OCI-LY3 (cell line): ENCODE results near the gene DIP2C.

Experiments used
- H2AFZ ChIP-seq: fragments of 200-600, 300-600 bp; shearing (Covaris generic); 2 replicates; pipeline ENCODE4 v1.6.0; 2014; ENCODE audit warnings: antibody characterized with exemption, low read depth, low read length
- H3K27ac ChIP-seq: fragments of 200-600, 300-600 bp; sonication (generic); 2 replicates; pipeline ENCODE4 v1.5.1; 2014; ENCODE audit warnings: mild to moderate bottlenecking, low read length, moderate library complexity, mixed read lengths
- H3K27me3 ChIP-seq: fragments of 200-600, 300-600 bp; sonication (generic); 2 replicates; pipeline ENCODE4 v1.6.1; 2014; ENCODE audit warnings: low read depth, low read length, mixed read lengths
- H3K36me3 ChIP-seq: fragments of 200-600, 300-600 bp; sonication (generic); replicated peaks from 2 replicates; pipeline ENCODE3; 2014; ENCODE audit warnings: low read depth, low read length, mixed read lengths
- H3K4me1 ChIP-seq: fragments of 300-600, 200-600 bp; sonication (generic); 2 replicates; pipeline ENCODE4 v1.6.1; 2014; ENCODE audit warnings: low read length, mixed read lengths
- H3K4me2 ChIP-seq: fragments of 200-600, 300-600 bp; sonication (generic); 2 replicates; pipeline ENCODE4 v1.6.1; 2014; ENCODE audit warnings: low read length, mixed read lengths
- H3K4me3 ChIP-seq: fragments of 300-600, 200-600 bp; sonication (generic); 2 replicates; pipeline ENCODE4 v1.5.1; 2014; ENCODE audit warnings: antibody characterized with exemption, mild to moderate bottlenecking, low read length, moderate library complexity
- H3K79me2 ChIP-seq: fragments of 300-600, 200-600 bp; shearing (Covaris generic); 2 replicates; pipeline ENCODE4 v1.6.1; 2014; ENCODE audit warnings: mild to moderate bottlenecking, low read length, mixed read lengths
- H3K9ac ChIP-seq: fragments of 300-600, 200-600 bp; shearing (Covaris generic); 2 replicates; pipeline ENCODE4 v1.6.0; 2014; ENCODE audit warnings: mild to moderate bottlenecking, low read length, moderate library complexity
- H3K9me3 ChIP-seq: fragments of 200-600, 300-600 bp; shearing (Covaris generic); 2 replicates; pipeline ENCODE4 v1.6.1; 2014; ENCODE audit warnings: low read length, mixed read lengths; ENCODE audit not compliant: insufficient read depth
- H4K20me1 ChIP-seq: fragments of 200-600, 300-600 bp; sonication (generic); 2 replicates; pipeline ENCODE4 v1.6.1; 2016; ENCODE audit warnings: low read length, mixed read lengths; ENCODE audit not compliant: insufficient read depth
- EZH2phosphoT487 ChIP-seq: fragments of 200-600 bp; shearing (Covaris generic); IDR thresholded peaks from 2 replicates; pipeline ENCODE4 v1.6.1; 2018; ENCODE audit warnings: antibody characterized with exemption, mixed run types, low read depth
- TF ChIP-seq, protein P1 (sequence below): fragments of 200-600, 300-600 bp; sonication (generic); IDR thresholded peaks from 2 replicates; pipeline ENCODE4 v1.5.1; 2014; ENCODE audit warnings: antibody characterized with exemption, low read length, low read depth

DIP2C gene, protein sequence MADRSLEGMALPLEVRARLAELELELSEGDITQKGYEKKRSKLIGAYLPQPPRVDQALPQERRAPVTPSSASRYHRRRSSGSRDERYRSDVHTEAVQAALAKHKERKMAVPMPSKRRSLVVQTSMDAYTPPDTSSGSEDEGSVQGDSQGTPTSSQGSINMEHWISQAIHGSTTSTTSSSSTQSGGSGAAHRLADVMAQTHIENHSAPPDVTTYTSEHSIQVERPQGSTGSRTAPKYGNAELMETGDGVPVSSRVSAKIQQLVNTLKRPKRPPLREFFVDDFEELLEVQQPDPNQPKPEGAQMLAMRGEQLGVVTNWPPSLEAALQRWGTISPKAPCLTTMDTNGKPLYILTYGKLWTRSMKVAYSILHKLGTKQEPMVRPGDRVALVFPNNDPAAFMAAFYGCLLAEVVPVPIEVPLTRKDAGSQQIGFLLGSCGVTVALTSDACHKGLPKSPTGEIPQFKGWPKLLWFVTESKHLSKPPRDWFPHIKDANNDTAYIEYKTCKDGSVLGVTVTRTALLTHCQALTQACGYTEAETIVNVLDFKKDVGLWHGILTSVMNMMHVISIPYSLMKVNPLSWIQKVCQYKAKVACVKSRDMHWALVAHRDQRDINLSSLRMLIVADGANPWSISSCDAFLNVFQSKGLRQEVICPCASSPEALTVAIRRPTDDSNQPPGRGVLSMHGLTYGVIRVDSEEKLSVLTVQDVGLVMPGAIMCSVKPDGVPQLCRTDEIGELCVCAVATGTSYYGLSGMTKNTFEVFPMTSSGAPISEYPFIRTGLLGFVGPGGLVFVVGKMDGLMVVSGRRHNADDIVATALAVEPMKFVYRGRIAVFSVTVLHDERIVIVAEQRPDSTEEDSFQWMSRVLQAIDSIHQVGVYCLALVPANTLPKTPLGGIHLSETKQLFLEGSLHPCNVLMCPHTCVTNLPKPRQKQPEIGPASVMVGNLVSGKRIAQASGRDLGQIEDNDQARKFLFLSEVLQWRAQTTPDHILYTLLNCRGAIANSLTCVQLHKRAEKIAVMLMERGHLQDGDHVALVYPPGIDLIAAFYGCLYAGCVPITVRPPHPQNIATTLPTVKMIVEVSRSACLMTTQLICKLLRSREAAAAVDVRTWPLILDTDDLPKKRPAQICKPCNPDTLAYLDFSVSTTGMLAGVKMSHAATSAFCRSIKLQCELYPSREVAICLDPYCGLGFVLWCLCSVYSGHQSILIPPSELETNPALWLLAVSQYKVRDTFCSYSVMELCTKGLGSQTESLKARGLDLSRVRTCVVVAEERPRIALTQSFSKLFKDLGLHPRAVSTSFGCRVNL (N-terminal part only)

DNA sequence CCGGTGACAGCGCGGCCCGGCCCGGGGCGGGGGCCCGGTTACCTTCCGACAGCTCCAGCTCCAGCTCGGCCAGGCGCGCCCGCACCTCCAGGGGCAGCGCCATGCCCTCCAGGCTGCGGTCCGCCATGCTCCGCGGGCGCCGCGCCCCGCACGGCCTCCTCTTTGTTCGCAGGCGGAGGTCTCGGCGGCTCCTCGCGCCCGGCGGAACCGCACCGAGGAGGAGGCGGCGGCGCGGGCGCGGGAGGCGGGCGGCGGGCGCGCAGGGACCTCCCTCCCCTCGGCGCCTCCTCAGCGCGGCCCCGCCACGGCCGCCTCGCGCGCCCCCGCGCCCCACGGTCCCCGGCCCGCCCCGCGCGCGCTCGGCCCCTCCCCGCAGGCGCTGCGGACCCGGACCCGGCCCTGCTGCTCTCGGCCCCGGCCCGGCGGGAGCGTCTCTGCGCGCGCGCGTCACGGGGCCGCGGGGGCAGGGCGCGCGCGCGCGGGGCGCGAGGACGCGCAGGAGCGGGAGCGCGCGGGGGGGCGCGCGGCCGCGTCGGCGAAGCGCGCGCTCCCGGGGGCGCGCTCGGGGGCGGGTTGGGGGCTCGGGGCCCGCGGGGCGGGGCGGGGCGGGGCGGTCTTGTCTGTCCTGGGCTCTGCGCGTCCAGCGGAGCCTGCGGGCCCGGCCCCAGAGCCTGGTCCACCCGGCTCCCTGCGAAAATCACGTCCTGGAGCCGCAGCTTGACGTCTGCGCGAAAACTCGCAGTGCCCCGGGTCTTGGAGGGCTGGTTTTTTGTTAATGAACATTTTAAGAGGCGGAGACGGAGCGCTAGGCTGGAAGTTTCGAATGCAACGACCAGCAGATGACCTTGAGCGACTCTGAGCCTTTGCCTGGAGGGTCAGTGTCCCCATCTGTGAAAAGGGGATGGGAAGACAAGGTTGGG, at the start of gene DIP2C:
Gene DIP2C (minus strand): TSS at position 217 of the 920 bp plus-strand sequence. CDS start 90 bp downstream, at position 127.
- no peak for TF ChIP-seq EZH2phosphoT487
- Histone ChIP-seq H3K79me2 (no peaks in the 10 kb centered on the region), H2AFZ (no peak within 1 kb of the TSS), H3K27ac (no peak within 1 kb of the TSS), H3K4me1 (no peaks in the 10 kb centered on the region), H3K4me3 (no peak within 1 kb of the TSS), H3K4me2 (no peak within 1 kb of the TSS), H3K9ac (no peak within 1 kb of the TSS), H3K27me3 (no peaks in the 10 kb centered on the region), H3K9me3 (no peaks in the 10 kb centered on the region), H4K20me1 (no peaks in the 10 kb centered on the region), H3K36me3 (no peaks in the 10 kb centered on the region)

DNA sequence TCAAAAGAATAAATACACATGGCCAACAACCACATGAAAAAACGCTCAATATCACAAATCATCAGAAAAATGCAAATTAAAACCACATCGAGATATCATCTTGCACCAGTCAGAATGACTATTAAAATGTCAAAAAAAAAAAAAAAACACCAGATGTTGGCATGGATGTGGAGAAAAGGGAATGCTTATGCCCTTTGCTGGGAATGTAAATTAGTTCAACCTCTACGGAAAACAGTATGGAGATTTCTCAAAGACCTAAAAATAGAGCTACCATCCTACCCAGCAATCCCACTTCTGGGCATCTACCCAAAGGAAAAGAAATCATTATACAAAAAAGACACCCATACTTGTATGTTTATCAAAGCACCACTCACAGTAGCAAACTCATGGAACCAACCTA, 45.0 kb upstream of the DIP2C start:
- no peaks in the 10 kb centered on the region for H3K79me2 ChIP-seq
- H2AFZ ChIP-seq, result no peak overlapping the region
- H3K9me3 ChIP-seq, result no peaks in the 10 kb centered on the region
- H3K4me3 ChIP-seq, result no peak overlapping the region
- H3K27me3 ChIP-seq, result no peaks in the 10 kb centered on the region
- no peak overlapping the region for H3K4me2 ChIP-seq
- no peak overlapping the region for H3K9ac ChIP-seq
- no peaks in the 10 kb centered on the region for H3K36me3 ChIP-seq
- H3K4me1 ChIP-seq, result no peaks in the 10 kb centered on the region
- no peak overlapping the region for H3K27ac ChIP-seq
- H4K20me1 ChIP-seq, result no peaks in the 10 kb centered on the region
- TF ChIP-seq EZH2phosphoT487, result no peak
- TF ChIP-seq, protein P1, sequence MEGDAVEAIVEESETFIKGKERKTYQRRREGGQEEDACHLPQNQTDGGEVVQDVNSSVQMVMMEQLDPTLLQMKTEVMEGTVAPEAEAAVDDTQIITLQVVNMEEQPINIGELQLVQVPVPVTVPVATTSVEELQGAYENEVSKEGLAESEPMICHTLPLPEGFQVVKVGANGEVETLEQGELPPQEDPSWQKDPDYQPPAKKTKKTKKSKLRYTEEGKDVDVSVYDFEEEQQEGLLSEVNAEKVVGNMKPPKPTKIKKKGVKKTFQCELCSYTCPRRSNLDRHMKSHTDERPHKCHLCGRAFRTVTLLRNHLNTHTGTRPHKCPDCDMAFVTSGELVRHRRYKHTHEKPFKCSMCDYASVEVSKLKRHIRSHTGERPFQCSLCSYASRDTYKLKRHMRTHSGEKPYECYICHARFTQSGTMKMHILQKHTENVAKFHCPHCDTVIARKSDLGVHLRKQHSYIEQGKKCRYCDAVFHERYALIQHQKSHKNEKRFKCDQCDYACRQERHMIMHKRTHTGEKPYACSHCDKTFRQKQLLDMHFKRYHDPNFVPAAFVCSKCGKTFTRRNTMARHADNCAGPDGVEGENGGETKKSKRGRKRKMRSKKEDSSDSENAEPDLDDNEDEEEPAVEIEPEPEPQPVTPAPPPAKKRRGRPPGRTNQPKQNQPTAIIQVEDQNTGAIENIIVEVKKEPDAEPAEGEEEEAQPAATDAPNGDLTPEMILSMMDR, result no peak

DNA sequence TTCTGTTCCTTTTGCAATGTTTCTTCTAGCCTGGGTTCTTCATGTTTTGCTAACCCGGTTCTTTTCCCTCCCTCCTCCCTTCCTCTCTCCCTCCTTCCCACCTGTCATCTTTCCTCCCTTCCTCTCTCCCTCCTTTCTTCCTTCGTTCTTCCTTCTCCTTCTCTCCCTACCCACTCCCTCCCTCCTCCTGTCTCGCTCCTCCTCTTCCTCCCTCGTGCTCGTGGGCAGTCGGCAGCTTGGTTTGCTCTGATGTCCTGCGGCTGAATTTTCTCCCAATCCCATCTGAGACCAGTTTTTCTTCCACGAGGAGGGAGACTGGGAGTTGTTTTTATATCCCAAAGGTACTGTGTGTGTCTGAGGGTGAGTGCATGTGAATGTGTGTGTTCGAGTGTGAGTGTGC, 43.6 kb upstream of the DIP2C start:
- no peaks in the 10 kb centered on the region for H3K79me2 ChIP-seq
- H3K4me3 ChIP-seq, result no peak overlapping the region
- H3K27ac ChIP-seq, result no peak overlapping the region
- no peak overlapping the region for H3K4me2 ChIP-seq
- no peaks in the 10 kb centered on the region for H3K4me1 ChIP-seq
- no peaks in the 10 kb centered on the region for H3K9me3 ChIP-seq
- no peaks in the 10 kb centered on the region for H4K20me1 ChIP-seq
- no peak overlapping the region for H3K9ac ChIP-seq
- TF ChIP-seq, protein P1, result no peak
- no peak for TF ChIP-seq EZH2phosphoT487
- H2AFZ ChIP-seq, result no peak overlapping the region
- no peaks in the 10 kb centered on the region for H3K27me3 ChIP-seq
- no peaks in the 10 kb centered on the region for H3K36me3 ChIP-seq

DNA sequence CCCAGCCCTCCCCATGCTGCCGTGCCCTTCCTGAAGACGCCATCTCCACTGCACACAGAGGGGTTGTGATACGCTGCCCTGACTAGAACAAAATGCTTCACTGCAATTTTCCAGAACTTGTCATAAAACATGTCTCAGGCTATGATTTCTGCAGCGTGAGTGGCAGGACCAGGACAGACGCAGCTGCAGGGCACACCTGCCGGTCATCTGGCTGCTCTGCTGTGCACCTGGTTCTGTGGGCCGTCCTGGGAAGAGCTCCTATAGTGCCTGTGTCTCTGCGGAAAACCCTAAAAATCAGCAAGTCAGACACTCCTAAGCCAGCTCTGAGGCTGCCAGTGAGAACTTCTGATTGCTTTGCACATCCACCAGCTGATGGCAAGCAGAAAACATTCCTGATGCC, 39.7 kb upstream of the DIP2C start:
- H3K27me3 ChIP-seq, result no peaks in the 10 kb centered on the region
- no peak overlapping the region for H3K27ac ChIP-seq
- no peaks in the 10 kb centered on the region for H3K9me3 ChIP-seq
- no peak overlapping the region for H3K9ac ChIP-seq
- H4K20me1 ChIP-seq, result no peaks in the 10 kb centered on the region
- TF ChIP-seq, protein P1, result no peak
- no peak for TF ChIP-seq EZH2phosphoT487
- no peaks in the 10 kb centered on the region for H3K36me3 ChIP-seq
- no peaks in the 10 kb centered on the region for H3K4me1 ChIP-seq
- H3K4me3 ChIP-seq, result no peak overlapping the region
- H3K79me2 ChIP-seq, result no peaks in the 10 kb centered on the region
- H3K4me2 ChIP-seq, result no peak overlapping the region
- H2AFZ ChIP-seq, result no peak overlapping the region
